Left ventricle myocardium inferior (tissue), 1 donor: ENCODE results near the gene CISD2. TPM values are rescaled to one million over a fixed set of nuclear protein-coding genes. Genes with fewer than 3 reads are reported as not detected.
"Not testable (repeated sequence)": the region's sequence is repeated elsewhere in the genome, so short reads cannot be mapped to it uniquely, and the experiment has no call there.

Experiments used
- DNase-seq: peaks from one replicate; pipeline ENCODE4 v3.0.0-alpha.2; 2020
- H3K27ac ChIP-seq: fragments of 200-600 bp; replicated peaks from 2 replicates; pipeline ENCODE4 v1.8.0; 2021
- H3K27me3 ChIP-seq: fragments of 200-600 bp; 2 replicates; pipeline ENCODE4 v1.8.0; 2021; ENCODE audit warnings: low read depth
- H3K36me3 ChIP-seq: fragments of 200-600 bp; 2 replicates; pipeline ENCODE4 v1.8.0; 2021
- H3K4me1 ChIP-seq: fragments of 200-600 bp; 2 replicates; pipeline ENCODE4 v1.8.0; 2021
- H3K4me3 ChIP-seq: fragments of 200-600 bp; 2 replicates; pipeline ENCODE4 v1.8.0; 2021; ENCODE audit warnings: mild to moderate bottlenecking, moderate library complexity
- H3K9me3 ChIP-seq: fragments of 200-600 bp; replicated peaks from 2 replicates; pipeline ENCODE4 v1.8.0; 2021
- CTCF ChIP-seq: fragments of 200-600 bp; IDR thresholded peaks from 2 replicates; pipeline ENCODE4 v1.8.0; 2021; ENCODE audit warnings: antibody characterized with exemption, mild to moderate bottlenecking, borderline replicate concordance
- intact Hi-C: fragments of 100-400 bp; cut with micrococcal nuclease; formaldehyde crosslinking; loops from one replicate; pipeline ENCODE4 v1.11.0; 2022
- total RNA-seq: library from RNA; stranded (reverse); fragmentation: NEBNext Ultra II Directional; extraction: Animal tissue kit (Norgen Biotek cat#: 25700); gene quantifications from one replicate; pipeline ENCODE4 v1.2.1, GENCODE V29; 2021
- donor health status: DM: no; HTN: yes; CAD: no; lungs with severe emphysema.

CISD2 gene
- total RNA-seq, 1 donor from 2014 or later: 17.1 TPM

- Histone ChIP-seq H3K9me3 (peaks cover 46% of the 10 kb centered on the region), H3K27ac (no peak overlapping the region), H3K4me3 (no peak overlapping the region), H3K27me3 (no peaks in the 10 kb centered on the region), H3K36me3 (no peaks in the 10 kb centered on the region), H3K4me1 (no peaks in the 10 kb centered on the region)
- TF ChIP-seq CTCF: no peak
- intact Hi-C loops: no loop called here
- no peak for DNase-seq
These were observed 50.1 kb downstream of the CISD2 start for GRCh38 chr4:102918859-102919258.

- H3K36me3 ChIP-seq, H3K4me1 ChIP-seq, H3K4me3 ChIP-seq, DNase-seq, H3K27me3 ChIP-seq, intact Hi-C loops, H3K27ac ChIP-seq: not testable (repeated sequence)
- peaks cover 45% of the 10 kb centered on the region for H3K9me3 ChIP-seq
These were observed 50.9 kb downstream of the CISD2 start for GRCh38 chr4:102919697-102920096.

- DNase-seq: no peak
- H3K27ac ChIP-seq: no peak overlapping the region
These were observed 66.9 kb downstream of the CISD2 start for GRCh38 chr4:102935716-102936115.

GRCh38 chr4:102938063-102938462, 69.3 kb downstream of the CISD2 start:
- H3K4me3 ChIP-seq, intact Hi-C loops, DNase-seq, H3K4me1 ChIP-seq, H3K9me3 ChIP-seq, H3K27me3 ChIP-seq, H3K36me3 ChIP-seq, H3K27ac ChIP-seq: not testable (repeated sequence)

More at GRCh38 chr4:102935716-102936115, 66.9 kb downstream of the CISD2 start:
- Histone ChIP-seq H3K4me1 (no peaks in the 10 kb centered on the region), H3K36me3 (no peaks in the 10 kb centered on the region), H3K27me3 (no peaks in the 10 kb centered on the region), H3K4me3 (no peak overlapping the region), H3K9me3 (no peaks in the 10 kb centered on the region)
- no peak for TF ChIP-seq CTCF
- intact Hi-C loops: no loop called here

Other genes with a start within 250 kb of the CISD2 start
- gene MANBA, start 108.0 kb upstream of the CISD2 start, total RNA-seq: 30.3 TPM
- gene UBE2D3, start 41.4 kb upstream of the CISD2 start, total RNA-seq: 251 TPM
- gene SLC9B1, start 150.7 kb downstream of the CISD2 start, total RNA-seq: 0.55 TPM
- 2.3 TPM for gene SLC9B2, start 207.8 kb downstream of the CISD2 start, total RNA-seq
- gene BDH2, start 230.8 kb downstream of the CISD2 start, total RNA-seq: 27.2 TPM